Stomach (tissue), 9 donors: ENCODE measurements around the gene HDHD5. TPM values are rescaled to one million over a fixed set of nuclear protein-coding genes. Genes with fewer than 3 reads are reported as not detected.

Source experiments
- DNase-seq, 2 donors: peaks; one replicate each; pipeline versions ENCODE4 v3.0.0 to v3.0.0-alpha.2; 2013 to 2019
- H3K27ac ChIP-seq, 5 donors: fragments of 200-600 bp in 4 of 5; sonication (generic) in 4 of 5; one replicate each; pipeline ENCODE4 v1.5.1; 2013 to 2019; ENCODE audit warnings: mild to moderate bottlenecking in 1 of 5, moderate library complexity in 1 of 5
- H3K27me3 ChIP-seq, 3 donors: fragments of 200-600 bp; sonication (generic); one replicate each; pipeline ENCODE4 v1.5.1; 2017 to 2019; ENCODE audit warnings: mixed run types in 1 of 3
- H3K36me3 ChIP-seq, 4 donors: fragments of 200-600 bp; sonication (generic); 1 replicate in 3 of 4; 2 replicates in 1 of 4; pipeline ENCODE4 v1.5.1; 2016 to 2019
- H3K4me1 ChIP-seq, 4 donors: fragments of 200-600 bp; sonication (generic); one replicate each; pipeline ENCODE4 v1.5.1; 2016 to 2019
- H3K4me3 ChIP-seq, 4 donors: fragments of 200-600 bp; sonication (generic) in 3 of 4; one replicate each; pipeline ENCODE4 v1.5.1; 2016 to 2019; ENCODE audit warnings: mild to moderate bottlenecking in 1 of 4
- H3K9me3 ChIP-seq, 4 donors: fragments of 200-600 bp; sonication (generic); one replicate each; pipeline ENCODE4 v1.5.1; 2016 to 2019
- CTCF ChIP-seq, 7 experiments: fragments of 450-650 bp in 4 of 7; fragments of 200-600 bp in 3 of 7; sonication (generic) in 3 of 7; IDR thresholded peaks; one replicate each; pipeline ENCODE4 v1.5.1; 2016 to 2019; ENCODE audit warnings: antibody characterized with exemption in 7 of 7, control low read depth in 2 of 7, mild to moderate bottlenecking in 1 of 7
- EP300 ChIP-seq: sonication (generic); formaldehyde crosslinking; IDR thresholded peaks from one replicate; pipeline ENCODE4 v1.6.1; 2017; ENCODE audit warnings: antibody characterized with exemption
- POLR2A ChIP-seq, 4 donors: fragments of 450-650 bp; IDR thresholded peaks; one replicate each; pipeline ENCODE4 v1.6.1; 2016; ENCODE audit warnings: antibody characterized with exemption in 4 of 4, control low read depth in 2 of 4, mild to moderate bottlenecking in 1 of 4, moderate library complexity in 1 of 4
- POLR2AphosphoS5 ChIP-seq, 3 donors: sonication (generic); formaldehyde crosslinking; IDR thresholded peaks; one replicate each; pipeline ENCODE4 v1.6.1; 2016; ENCODE audit warnings: antibody characterized with exemption in 3 of 3
- WGBS, 5 donors: extraction: QIAGEN DNeasy Blood & Tissue Kit in 3 of 5; methylation state at CpG; one replicate each; pipeline versions ENCODE4 v1.1.5 to v1.1.7; 2013 to 2018; 5-methylcytosine and 5-hydroxymethylcytosine counted together
- intact Hi-C: fragments of 100-400 bp; cut with DNase I; formaldehyde crosslinking; loops from one replicate; pipeline ENCODE4 v1.15.1; 2023; ENCODE audit warnings: low total_unique reads
- polyA plus RNA-seq, 3 donors: library from polyadenylated mRNA; stranded (reverse); fragments of 200-250 nt; gene quantifications; one replicate each; pipeline ENCODE4 v1.2.3, GENCODE V29; 2013
- total RNA-seq, 5 donors: library from RNA; depleted of rRNA; stranded (reverse); fragments of >200 nt; gene quantifications; one replicate each; pipeline versions ENCODE4 v1.1.0 to v1.2.3, GENCODE V29; 2014 to 2016
- donor health status: healthy with polysubstance abuse.
- donor health status: Bipolar disorder and iron deficiency.
- donor health status: healthy.

The HDHD5 gene
- total and polyA plus RNA-seq, 8 donors: 22.8 to 190 (median 34.0) TPM

DNA sequence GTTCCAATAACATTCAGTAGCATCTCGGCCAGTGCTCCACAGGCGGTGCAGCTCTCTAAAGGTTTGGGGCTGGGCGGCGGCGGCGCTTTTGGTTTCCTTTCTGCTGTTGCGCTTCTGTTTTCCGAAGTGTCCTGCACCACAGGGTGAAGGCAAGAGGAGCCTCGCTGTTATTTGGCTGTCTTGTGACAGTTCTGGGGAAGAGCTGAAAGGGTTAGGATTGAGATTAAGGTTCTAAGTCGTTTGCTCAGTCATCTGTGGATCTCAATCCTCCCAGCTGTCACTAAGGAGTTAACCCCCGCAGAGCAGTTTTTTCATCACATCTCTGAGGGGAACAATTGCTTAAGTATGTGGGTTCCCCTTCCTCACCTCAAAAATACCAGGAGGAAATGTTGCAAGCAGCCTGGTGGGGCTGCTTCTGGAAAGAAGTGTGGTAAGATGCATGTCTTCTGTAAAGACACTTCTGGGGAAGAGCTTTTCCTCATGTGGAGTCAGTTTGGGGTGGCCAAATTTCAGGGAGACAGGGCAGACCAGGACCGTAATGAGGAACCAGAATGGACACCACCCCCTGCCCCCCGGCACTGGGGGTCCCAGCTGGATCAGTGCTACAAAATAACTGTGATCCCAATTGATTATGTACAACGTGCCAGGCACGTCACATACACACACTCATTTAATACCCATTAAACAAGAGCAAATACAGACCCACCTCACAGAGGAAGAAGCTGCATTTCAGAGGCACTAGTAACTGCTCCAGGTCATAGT is 52.1 kb downstream of the HDHD5 start:
- peak in 1 of 3 donors; percentile 15 for TF ChIP-seq POLR2AphosphoS5 (IDR thresholded peaks at IDR 0.05)
- TF ChIP-seq EP300: no peak
- no peak for TF ChIP-seq CTCF (IDR thresholded peaks at IDR 0.05)
- TF ChIP-seq POLR2A (IDR thresholded peaks at IDR 0.05): no peak
- peaks cover 61 to 89% (median 87%) of the 10 kb centered on the region in 4 donors for H3K36me3 ChIP-seq
- H3K4me1 ChIP-seq: peaks cover 0 to 20% (median 0%) of the 10 kb centered on the region in 4 donors
- DNase-seq: no peak
- intact Hi-C loops: no loop called here
- 72 to 86% (median 78%) methylated on average over 15 of the region's 15 CpGs for WGBS, 5 donors
- H3K27ac ChIP-seq: peak overlapping the region in 2 of 5 donors; percentile 53 to 64
- H3K9me3 ChIP-seq: no peaks in the 10 kb centered on the region
- H3K4me3 ChIP-seq: no peak overlapping the region
- H3K27me3 ChIP-seq: no peaks in the 10 kb centered on the region

DNA sequence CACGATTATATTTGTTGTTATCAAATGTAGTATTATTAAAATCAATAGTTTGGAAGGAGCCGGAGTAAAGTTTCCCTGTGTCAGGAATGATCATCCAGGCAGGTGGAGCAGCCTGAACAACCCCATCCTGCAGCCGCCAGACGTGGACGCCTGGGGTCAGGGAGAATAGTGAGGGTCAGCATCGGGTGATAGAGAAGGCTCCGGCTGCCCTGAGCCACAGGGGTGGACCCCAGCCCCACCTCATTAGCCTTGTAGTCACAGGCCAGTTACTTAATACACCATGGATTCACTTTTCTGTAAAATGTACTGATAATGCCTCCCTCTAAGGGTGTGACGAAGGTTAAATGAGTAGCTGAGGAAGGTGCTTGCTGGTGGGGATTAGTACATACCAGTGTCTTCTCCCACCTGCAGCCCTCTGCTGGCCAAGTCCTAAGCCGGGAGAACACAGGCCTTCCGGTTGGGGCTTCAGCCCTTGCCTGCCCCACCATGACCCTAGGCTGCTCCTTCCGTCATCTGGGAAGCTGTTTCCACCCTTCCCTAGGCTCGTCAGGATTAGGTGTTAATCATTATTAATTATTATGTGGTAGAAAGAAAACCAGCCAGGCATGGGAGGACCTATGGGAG is 52.8 kb downstream of the HDHD5 start:
- Histone ChIP-seq H3K36me3 (peaks cover 68 to 96% (median 94%) of the 10 kb centered on the region in 4 donors), H3K4me1 (peaks cover 0 to 18% (median 0%) of the 10 kb centered on the region in 4 donors), H3K27me3 (no peaks in the 10 kb centered on the region), H3K4me3 (no peak overlapping the region), H3K27ac (peak overlapping the region in 2 of 5 donors; percentile 53 to 64), H3K9me3 (no peaks in the 10 kb centered on the region)
- WGBS, 5 donors: 76 to 81% (median 81%) methylated on average over 12 of the region's 12 CpGs
- TF ChIP-seq POLR2AphosphoS5 (IDR thresholded peaks at IDR 0.05): no peak
- no peak for TF ChIP-seq EP300
- no peak for TF ChIP-seq POLR2A (IDR thresholded peaks at IDR 0.05)
- no peak for TF ChIP-seq CTCF (IDR thresholded peaks at IDR 0.05)
- no peak for DNase-seq
- intact Hi-C loops: no loop called here

DNA sequence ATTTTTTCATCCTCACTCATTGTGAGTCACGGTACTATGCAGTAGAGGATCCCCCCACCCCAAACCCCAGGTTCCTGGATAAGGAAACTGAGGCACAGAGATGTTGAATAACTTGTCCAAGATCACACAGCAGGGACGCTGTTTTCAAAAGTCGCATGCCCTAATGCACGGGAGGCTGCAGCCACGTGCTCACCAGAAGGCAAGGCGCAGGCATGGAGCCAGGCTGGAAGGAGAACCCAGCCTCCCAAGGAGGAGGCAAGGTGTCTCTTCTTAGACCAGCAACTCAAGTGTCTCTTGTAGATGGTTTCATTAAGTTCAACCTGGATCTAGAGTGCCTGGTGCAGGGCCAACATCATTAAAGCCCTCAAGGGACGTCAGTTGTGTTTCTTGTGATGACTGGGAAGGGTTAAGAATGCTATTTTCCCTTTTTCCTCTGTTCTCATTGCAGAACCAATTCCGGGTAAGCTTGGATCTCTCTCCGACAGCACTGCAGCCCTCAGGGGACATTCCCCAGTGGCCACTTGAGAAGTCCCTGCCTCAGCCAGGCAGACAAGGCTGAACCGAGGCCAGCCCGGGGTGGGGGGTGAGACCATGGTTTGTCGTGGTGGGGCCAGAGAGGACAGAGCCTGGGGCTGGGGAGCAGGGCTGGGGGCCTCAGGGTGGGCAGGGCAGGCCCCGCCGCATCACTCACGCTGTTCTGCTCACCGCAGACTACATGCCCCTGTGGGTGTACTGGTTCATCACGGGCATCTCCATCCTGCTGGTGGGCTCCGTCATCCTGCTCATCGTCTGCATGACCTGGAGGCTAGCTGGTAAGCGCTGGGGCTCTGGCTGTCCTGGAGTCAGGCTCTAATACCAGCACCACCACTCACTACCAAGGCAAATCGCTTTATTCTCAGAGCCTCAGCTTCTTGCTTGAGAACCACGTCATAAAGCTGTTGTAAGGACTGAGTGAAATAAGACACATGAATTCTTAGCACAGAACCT is 53.6 kb downstream of the HDHD5 start:
- TF ChIP-seq POLR2A (IDR thresholded peaks at IDR 0.05): no peak
- TF ChIP-seq CTCF (IDR thresholded peaks at IDR 0.05): no peak
- TF ChIP-seq EP300: no peak
- TF ChIP-seq POLR2AphosphoS5 (IDR thresholded peaks at IDR 0.05): no peak
- H3K4me3 ChIP-seq: no peak overlapping the region
- H3K27me3 ChIP-seq: no peaks in the 10 kb centered on the region
- no peak for DNase-seq
- no peaks in the 10 kb centered on the region for H3K9me3 ChIP-seq
- intact Hi-C loops: no loop called here
- 85 to 88% (median 87%) methylated on average over 22 of the region's 22 CpGs for WGBS, 5 donors
- peak overlapping the region in 2 of 5 donors; percentile 53 to 64 for H3K27ac ChIP-seq
- peaks cover 76 to 97% (median 95%) of the 10 kb centered on the region in 4 donors for H3K36me3 ChIP-seq
- H3K4me1 ChIP-seq: peaks cover 0 to 26% (median 0%) of the 10 kb centered on the region in 4 donors
